ENCODE measurements around the gene ZDHHC7.

ZDHHC7 gene

DNA sequence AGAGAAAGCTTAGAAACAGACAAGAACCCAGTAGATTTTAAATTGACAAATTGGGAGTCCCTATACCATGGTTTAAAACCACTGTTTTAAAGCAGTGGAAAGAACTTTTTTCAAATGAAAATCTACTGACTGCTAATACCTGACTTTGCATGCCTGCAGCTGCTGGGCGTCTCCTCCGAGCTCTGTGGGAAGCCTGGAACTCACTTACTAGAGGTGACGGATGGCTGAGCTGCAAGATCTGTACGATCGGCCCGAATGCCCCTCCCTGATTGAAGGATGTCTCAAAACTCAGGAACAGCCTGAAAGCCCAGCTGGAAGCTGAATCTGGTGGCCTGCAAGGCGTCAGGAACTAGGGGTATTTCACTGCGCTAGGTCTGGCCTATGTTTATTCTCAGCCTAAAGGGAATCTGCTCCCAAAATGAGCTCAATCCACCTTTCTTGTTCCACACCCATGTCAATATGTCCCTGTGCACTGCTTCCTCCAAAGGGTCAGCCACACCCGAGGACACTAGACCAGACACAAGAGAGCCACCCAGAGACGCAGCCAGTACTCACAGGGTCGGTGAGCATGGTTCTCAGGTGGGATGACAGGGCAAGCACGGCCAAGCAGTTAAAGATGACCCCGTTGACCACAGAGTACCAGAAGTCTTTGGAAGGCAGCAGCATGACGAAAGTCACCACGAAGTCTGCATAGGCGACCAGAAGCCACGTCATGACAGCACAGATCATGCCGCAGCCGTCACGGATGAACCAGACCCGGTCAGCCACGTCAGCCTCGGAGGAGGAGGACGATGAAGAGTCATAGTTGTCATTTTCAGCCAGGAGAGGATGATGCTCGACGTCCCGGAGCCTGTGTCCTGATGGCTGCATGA is 21.4 kb downstream of the ZDHHC7 start:
- DNase-seq = no peak

DNA sequence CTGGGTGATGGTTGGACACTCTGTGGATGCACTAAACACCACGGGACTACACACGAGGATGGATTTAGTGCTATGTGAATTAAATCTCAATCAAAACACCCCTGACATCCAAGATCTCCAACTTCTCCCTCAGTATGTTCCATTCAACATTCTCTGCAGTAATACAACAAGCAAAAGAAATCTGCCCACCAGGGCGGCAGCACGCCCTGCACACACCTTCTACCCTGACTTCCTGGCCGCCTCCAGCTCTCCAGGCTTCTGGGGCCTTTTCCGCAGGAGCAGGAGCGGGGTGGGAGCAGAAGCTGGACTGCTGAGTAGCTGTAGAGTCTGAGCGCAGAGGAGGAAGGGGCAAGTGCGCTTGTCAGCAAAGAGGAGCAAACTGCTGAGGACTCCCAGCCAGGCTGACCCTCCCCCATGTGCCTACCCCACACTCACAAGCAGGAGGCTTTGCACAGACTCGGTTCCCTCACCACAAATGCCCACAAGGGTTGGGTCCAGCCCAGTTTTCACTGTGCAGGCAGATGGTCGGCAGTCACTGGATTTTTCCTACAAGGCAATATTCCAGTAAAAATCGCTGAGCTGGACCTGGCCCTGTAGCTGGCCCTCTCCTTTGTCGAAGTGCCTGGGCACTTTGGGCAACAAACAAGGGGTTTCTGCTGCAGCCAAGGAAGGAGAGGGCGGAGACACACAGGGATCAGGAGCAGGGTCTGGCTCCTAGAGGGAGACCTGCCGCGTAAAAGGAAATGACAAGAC is 22.8 kb downstream of the ZDHHC7 start:
- no peak for DNase-seq

DNA sequence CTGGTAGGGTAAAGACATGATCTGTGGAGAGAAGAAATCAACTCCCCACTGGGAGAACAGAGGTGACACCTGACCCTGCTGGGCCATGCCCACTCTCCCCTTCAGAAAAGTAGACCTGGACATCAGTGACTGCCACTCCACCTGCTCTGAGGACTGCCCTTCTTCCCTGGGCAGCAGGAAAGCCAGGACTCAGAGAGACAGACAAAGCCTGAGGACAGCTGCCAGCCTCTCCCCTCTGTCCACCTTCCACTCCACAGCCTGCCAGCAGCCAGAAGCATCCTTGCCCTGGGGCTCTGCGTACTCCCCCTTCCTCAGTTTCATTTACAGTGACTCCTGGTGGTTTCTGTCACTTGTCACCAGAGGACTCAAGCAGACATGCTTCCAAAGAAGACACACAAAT is 24.5 kb downstream of the ZDHHC7 start:
- no peak for DNase-seq

DNA sequence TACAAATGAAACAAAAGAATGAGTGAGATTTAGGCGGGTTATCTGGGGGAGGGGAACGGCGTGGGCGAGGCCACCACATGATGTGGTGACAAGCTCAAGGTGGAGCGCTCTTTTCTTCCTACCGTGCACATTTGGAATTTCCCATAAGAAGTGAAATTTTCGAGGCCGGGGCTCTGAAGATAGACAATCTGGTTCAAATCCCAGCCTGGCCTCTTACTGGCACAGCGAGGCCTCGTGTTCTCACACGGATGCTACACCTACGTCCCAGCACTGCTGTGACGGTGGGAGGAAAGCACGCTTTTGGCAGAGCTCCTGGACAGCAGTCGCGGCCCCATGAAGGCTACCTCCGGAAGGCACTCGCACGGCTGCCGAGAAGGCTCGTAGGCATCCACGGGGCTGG is 25.2 kb downstream of the ZDHHC7 start:
- no peak for DNase-seq

DNA sequence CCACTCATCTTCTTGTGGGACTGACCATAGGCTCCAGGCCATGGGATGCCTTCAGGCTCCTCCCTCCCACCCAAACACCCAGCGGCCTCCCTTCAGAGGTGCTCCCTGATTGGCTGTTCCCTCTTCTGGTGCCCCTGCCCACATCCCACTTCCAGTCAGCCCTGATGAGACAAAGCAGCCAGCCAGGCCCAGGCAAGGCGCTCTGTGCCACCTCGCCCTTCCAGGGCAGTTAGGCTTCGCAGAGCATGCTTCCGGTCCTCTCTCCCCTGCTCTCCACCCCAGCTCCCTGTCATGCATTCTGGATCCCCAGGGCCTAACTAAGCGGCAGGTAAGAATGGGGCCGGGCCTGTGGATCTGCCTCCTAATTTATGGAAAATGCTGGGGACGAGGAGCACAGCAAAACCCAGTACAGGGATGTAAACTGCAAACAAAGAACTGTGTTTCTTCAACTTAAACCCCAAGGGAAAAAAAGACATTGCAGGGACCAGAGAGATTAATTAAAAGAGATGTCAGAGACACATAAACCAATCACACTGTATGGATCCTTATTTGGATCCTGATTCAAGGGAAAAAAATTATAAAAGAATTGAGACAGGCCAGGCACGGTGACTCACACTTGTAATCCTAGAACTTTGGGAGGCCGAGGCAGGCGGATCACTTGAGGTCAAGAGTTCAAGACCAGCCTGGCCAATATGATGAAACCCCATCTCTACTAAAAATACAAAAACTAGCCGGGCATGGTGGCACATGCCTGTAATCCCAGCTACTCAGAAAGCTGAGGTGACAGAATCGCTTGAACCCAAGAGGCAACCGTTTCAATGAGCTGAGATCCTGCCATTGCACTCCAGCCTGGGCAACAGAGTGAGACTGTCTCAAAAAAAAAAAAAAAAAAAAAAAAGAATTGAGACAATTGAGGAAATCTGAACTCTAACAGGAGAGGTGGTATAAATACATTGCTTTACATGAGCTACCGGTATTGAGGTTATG is 26.0 kb downstream of the ZDHHC7 start:
- DNase-seq = no peak

DNA sequence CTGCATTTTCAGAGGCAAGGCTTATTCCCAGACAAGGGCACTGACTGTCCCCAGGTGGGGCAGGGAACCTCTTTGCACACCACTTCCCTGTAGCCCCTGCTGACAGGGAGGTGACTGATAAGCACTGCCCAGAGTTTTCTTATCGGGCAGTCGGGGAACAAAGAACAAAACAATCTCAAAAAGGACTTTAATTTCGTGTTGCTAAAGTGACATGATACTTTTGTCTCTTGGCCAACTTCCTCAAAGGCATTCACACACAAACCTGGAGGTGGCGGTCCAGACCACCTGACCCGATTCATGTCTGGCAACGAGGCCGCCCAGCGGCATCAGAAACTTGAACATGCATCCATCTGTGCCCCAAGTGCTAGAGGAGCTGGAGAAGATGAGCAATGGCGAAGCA is 28.9 kb downstream of the ZDHHC7 start:
- no peak for DNase-seq

DNA sequence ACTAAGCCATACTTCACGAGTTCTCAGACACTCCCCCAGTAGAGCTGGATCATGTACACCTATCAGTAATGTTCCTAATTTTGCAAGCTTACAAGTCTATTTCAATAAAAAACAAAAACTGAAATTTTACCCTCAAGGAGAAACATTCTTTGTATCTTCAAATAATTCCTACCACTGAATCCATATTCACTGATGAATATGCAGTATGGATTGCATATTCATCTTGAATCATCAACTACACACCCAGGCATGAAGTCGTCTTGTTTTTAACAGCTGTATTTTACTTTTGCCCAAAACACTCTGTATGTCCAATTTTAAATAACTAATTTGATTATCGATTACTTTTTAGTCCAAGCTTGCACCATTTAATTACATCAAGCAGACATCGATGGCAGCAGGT is 31.8 kb downstream of the ZDHHC7 start:
- DNase-seq = no peak

DNA sequence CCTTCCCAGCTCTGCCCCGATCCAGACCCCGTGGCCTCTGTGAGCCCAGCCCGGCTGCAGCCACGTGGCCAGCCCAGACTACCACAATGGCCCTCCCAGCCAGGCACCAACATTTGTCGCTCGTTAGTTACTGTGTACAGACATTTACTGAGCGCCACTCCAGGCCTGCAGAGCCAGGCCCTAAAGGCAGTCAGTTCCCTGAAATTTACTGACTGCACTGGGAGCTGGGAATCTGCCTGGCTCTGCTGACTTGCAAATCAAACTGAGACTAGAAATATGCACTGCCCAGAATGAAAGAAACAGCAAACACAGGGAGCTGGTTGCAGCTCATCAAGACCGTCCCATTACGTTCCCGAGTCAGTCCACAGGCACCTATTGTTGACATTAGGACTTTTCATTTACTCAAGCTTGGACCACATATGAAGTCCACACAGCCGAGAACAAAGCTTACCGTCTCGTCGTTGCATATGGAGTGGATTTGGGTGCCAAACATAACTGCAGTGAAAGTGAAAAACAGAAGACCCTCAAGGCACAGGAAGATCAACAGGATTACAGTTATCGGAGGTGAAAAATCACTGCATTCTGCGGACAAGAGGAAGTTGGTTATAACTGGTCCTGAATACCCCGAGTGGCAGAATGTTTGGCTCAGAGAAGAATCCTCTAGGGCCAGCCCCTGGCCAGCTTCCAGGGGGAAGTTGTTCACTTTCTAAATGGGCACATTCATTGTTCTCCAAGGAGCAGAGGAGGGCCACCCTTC is 34.5 kb downstream of the ZDHHC7 start:
- no peak for DNase-seq

DNA sequence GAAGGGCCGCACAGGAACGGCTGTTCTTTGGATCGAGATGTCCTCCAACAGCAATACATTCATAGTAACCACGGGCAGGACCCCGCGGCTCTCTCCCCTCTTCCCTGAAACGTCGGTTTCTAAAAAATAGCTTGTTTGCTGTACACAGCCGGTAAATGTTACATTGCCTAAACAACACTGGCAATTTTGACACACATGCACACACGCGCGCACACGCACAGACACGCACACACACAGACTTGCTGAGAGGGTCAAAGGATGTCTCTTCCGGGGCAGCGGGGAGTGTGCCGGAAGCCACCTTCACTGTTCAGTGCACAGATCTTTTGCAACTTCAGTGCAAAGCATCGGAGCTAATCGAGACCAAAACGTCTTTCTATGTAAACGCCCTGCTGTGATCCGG is 35.8 kb downstream of the ZDHHC7 start:
- no peak for DNase-seq

DNA sequence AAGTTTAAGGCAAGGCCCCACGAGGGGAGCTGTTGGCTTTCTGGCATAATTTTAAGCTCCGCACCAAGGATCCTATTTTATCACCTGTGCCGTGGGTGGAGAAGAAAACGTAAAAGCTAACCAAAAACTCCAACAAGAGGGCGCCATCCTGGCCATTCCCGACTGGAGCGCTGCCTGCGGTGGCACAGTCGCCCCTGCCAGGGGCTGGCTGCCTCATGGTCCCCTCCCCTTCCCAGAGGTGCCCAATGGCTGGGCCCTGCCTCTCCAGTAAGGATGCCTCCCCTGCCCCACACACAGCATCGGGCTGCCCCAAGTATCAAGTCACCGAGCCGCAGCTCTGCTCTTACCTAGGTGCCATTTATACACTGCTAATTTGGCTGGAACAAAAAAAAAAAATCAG is 36.3 kb downstream of the ZDHHC7 start:
- no peak for DNase-seq

DNA sequence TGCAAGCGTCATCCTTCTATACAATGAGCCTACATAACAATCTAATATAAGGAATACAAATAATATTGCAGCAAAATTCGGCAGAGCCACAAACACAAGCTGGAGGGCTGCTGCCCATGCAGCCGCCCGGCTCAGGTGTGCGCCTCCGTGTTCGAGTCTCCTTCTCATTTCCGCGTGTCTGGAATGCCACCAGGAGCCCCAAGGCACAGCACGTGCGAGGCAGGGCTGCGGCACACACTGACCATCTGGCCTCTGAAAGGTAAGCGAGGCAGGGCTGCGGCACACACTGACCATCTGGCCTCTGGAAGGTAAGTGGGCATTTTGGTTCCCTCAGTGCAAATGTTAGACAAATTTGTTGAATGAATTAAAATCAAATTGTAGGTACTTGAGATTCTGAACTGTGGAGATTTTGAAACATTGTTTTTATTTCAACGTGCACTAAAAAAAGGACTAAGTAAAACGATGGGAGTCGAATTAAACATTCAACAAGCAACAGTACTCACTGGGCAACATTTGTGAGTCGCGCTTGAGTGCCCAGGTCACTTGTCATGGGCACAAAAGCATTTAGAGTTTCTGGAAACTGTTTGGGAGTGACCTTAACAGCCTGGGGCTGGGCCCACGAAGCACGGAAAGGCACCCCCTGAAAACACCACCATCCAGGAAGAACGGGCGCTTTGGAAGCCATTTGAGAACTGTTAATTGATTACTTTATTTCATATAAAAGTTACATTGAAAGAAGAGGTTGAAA is 37.4 kb downstream of the ZDHHC7 start:
- DNase-seq = no peak

DNA sequence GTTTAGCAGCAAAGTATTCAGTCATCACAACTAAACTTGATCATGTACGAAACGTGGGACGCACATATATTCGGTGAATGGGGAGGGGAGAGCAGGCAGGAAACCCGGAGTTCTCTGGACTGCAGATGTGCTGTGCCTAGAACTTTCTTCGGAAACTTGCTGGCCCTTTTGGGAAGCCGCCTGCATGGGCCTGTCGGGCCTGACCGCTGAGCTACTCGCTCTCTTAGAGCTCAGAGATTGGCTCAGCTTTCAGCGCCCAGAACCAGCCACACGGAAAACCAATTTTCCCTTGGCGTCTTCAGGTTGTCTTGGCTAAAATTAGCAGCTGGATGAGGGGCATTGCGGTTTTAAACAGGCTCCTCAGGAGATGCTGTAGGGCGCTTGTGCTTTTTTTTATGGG is 38.1 kb downstream of the ZDHHC7 start:
- no peak for DNase-seq

DNA sequence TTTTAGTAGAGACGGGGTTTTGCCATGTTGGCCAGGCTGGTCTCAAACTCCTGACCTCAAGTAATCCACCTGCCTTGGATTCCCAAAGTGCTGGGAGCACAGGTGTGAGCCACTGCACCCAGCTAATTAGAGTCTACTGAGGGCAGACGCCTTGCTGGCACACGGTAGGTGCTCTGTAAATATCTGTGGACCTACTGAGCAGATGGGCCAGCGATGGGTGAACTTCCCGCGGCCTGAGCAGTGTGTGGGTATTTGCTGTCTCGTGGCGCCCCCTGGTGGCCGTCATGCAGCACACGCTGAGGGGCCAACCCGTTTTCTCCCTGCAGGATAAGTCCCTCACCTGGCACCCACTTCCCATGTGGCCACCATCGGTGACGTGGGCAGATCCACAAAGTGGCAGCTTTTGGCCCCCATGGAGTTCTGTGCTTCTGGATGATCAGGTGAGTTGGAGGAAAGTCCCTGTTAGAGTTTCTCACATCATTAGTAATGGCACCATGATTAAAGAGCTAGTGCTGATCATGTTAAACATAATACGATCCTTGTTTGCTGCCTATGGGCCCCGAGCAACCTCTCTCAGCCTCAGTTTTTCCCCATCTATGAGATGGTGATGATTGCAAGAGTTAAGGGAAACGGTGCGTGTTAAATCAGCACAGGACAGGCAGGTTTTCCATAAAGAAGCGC is 40.7 kb downstream of the ZDHHC7 start:
- DNase-seq = no peak

DNA sequence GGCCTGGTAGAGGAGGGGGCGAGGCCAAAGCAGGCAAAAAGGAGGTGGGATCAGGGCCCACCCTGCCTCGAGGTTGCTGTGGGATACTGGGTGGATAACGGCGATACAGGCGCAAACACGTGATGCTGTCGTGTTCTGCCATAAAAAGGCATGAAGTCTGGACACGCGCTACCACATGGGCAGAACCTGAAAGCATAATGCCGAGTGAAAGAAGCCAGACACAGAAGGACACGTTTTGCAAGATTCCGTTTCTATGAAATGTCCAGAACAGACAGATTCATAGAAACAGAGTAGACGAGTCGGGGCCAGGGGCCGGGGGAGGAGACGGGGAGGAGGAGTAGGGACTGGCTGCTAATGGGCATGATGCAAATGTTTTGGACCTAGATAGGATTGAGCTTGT is 43.5 kb downstream of the ZDHHC7 start:
- no peak for DNase-seq

DNA sequence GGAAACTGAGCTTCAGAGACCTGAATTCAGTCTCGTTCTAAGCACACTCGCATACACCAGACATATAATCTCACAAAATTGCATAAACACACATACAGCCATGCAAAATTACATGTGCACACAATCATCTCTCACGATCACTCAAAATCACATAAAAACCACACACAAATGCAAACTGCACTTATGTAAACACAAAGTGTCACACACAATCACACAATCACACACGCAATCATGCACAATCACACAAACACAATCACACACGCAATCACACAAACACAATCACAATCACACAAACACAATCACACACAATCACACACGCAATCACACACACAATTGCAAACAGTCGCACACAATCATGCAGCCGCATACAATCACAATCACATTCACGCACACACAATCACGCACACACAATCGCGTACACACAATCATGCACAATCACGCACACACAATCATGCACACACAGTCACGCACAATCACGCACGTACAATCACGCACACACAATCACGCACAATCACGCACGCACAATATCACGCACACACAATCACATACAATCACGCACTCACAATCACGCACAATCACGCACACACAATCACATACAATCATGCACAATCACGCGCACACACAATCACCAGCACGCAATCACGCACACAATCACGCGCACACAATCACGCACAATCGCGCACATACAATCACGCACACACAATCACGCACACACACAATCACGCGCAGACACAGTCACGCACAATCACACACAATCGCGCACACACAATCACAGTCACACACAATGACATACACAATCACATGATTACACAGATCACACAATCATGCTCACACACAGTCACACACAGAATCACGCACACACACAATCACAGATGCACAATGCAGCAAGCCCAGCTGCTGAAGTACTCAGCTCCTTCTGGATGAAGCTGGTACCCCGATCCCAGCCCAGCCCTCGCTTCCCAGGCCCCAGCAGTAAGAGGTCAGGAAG is 45.6 kb downstream of the ZDHHC7 start:
- DNase-seq = no peak

DNA sequence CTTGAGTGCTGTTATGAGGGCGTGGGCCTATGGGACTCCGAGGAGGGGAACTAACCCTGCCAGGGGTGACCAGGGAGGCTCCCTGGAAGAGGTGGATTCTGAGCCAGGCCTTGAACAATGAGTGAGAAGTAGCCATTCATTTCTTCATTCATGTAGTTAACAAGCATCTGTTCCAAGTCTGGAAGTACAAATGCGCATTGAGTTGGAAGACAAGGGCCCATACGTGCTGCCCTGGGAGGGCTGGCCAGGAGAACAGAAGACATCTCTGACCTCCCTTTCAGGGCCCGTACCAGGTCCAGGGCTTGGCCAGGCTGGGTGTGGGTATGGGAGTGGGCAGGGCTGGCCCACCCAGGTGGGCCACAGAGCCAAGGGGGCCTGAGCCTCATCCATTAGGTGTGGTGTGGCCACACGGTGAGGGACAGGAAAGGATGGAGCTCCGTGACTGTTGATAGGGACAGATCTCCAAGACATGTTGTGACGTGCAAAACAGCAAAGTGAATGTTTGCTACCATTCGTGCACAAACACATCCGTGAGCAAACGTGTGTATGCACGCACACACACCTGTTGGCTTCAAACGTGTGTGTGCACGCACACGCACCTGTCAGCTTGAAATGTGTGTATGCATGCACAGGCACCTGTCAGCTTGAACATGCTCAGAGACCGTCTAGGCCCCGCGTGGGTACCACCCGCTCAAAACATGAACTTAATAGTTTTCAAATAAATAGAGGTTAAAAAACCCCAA is 46.8 kb downstream of the ZDHHC7 start:
- no peak for DNase-seq

DNA sequence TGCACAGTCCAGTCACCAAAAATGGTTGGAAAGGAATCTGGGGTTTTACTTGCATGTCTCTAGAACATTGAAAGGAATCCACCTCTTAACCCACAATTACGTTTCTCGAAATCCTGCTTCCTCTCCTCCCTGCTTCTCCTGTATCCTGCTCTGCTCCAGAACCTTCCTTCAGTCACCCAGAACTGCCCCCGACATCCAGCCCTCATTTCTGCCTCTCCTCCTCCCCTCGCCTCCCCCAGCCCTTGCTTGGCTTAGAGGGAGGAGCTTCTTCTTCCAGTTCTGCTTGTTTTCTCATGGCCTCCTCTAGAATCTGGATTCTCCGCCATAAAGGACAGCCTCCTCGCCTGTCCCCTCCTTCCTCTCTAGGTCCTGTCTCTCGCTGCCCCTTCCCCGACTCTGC is 48.3 kb downstream of the ZDHHC7 start:
- no peak for DNase-seq

DNA sequence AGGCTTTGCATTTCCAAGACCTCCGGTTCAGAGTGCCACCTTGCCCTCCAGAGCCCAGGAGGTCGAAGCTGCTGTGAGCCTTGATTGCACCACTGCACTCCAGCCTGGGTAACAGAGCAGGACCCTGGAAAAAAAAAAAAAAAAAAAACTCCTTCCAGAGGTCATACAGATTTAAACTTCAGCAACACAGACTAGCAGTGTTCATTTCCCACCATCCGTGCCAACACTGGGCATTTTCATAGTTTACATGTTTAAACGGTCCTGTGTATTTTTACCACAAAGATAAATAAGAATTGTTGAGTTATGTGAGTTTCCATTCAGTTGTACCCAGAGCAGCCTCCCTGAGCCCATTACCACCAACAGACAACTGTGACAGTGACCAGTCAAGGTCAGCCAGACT is 50.4 kb downstream of the ZDHHC7 start:
- no peak for DNase-seq

All from DMS79 (cell line).